Measurements from ENCODE around the gene NOX3. TPM values are rescaled to one million over a fixed set of nuclear protein-coding genes. Genes with fewer than 3 reads are reported as not detected.

NOX3 gene
- total and polyA plus RNA-seq, 2 experiments from 2014 or later, result not detected

DNA sequence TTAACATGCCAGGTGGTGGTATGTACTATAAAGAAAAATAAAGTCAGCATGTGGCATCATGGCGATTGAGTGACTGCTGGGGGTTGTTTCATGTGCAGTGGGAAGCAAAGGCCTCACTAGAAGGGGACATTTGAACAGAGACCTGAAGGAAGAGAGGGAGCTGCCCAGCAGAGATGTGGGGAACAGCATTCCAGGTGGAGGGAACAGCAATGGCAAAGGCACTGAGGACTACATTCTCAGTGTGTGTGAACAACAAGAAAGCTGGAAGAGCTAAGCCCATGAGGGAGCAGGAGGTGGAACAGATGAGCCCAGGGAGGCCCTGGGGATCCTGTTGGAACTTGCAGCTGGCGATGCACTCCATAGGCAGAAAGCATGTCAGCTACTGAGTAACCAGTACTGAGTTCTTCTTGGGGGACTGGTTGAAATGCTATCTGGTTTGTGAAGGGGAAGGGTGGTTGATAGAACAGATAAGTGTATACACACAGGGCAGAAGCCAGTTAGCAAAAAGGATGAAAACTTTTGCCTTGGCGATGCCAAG lies 29.2 kb downstream of the NOX3 start:
- Histone ChIP-seq H4K20me1 (ENCODE audit: insufficient read depth) (no peaks in the 10 kb centered on the region), H3K36me3 (ENCODE audit: low read depth) (no peaks in the 10 kb centered on the region), H3K9me2 (ENCODE audit: insufficient read depth) (no peaks in the 10 kb centered on the region), H3K9ac (no peak overlapping the region), H2AFZ (no peak overlapping the region), H3K79me2 (ENCODE audit: insufficient read depth) (no peaks in the 10 kb centered on the region), H3K4me1 (ENCODE audit: insufficient read depth) (no peaks in the 10 kb centered on the region), H3F3A (ENCODE audit: insufficient read depth) (no peaks in the 10 kb centered on the region), H3K9me3 (ENCODE audit: low read depth) (no peaks in the 10 kb centered on the region), H3K27ac (no peak overlapping the region), H3K27me3 (replicated peaks; ENCODE audit: insufficient read depth) (no peaks in the 10 kb centered on the region), H3K4me2 (ENCODE audit: unreplicated experiment) (no peak overlapping the region), H3K4me3 (no peak overlapping the region)
- WGBS, 2 experiments (ENCODE audit: low coverage in 1 of 2, low lambda C conversion rate in 2 of 2, missing lambda C conversion rate in 2 of 2), result 98 to 99% methylated on average over 3 of the region's 3 CpGs
- in situ Hi-C loops (cut with MboI), result no loop called here
- DNase-seq, result no peak
- no peak for TF ChIP-seq EZH2phosphoT487 (IDR thresholded peaks at IDR 0.05; ENCODE audit: insufficient read depth, low read depth)
- TF ChIP-seq EZH2 (IDR thresholded peaks at IDR 0.05; ENCODE audit: insufficient read depth, poor library complexity, severe bottlenecking), result no peak

DNA sequence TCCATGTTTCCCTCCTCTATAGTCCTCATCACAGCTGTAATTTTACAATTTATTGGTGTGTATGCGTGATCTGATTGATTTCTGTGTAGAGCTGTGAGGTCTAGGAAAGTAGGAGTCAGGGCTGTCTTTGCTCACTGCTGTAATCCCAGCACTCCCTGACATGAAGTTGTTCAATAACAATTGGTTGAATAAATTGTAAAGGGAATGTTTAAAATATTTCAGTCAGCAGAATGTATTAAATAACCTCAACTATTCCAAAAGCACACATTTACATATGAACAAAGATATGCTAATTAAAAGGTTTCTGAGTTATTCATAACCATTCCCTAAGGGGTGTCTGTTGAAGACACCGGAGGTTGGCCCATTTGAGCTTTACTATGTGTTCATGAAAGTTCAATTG lies 31.5 kb downstream of the NOX3 start:
- Histone ChIP-seq H3K27ac (no peak overlapping the region), H3K9me2 (ENCODE audit: insufficient read depth) (no peaks in the 10 kb centered on the region), H3K27me3 (replicated peaks; ENCODE audit: insufficient read depth) (no peaks in the 10 kb centered on the region), H3K36me3 (ENCODE audit: low read depth) (no peaks in the 10 kb centered on the region), H3K9ac (no peak overlapping the region), H3K4me2 (ENCODE audit: unreplicated experiment) (no peak overlapping the region), H3K79me2 (ENCODE audit: insufficient read depth) (no peaks in the 10 kb centered on the region), H2AFZ (no peak overlapping the region), H4K20me1 (ENCODE audit: insufficient read depth) (no peaks in the 10 kb centered on the region), H3K4me1 (ENCODE audit: insufficient read depth) (peaks cover 12% of the 10 kb centered on the region), H3K9me3 (ENCODE audit: low read depth) (no peaks in the 10 kb centered on the region), H3F3A (ENCODE audit: insufficient read depth) (peaks cover 12% of the 10 kb centered on the region), H3K4me3 (no peak overlapping the region)
- no peak for DNase-seq
- WGBS, 2 experiments (ENCODE audit: low coverage in 1 of 2, low lambda C conversion rate in 2 of 2, missing lambda C conversion rate in 2 of 2), result 94 to 96% methylated on average over 2 of the region's 2 CpGs
- in situ Hi-C loops (cut with MboI), result no loop called here
- TF ChIP-seq EZH2phosphoT487 (IDR thresholded peaks at IDR 0.05; ENCODE audit: insufficient read depth, low read depth) (no peak), EZH2 (IDR thresholded peaks at IDR 0.05; ENCODE audit: insufficient read depth, poor library complexity, severe bottlenecking) (no peak)

DNA sequence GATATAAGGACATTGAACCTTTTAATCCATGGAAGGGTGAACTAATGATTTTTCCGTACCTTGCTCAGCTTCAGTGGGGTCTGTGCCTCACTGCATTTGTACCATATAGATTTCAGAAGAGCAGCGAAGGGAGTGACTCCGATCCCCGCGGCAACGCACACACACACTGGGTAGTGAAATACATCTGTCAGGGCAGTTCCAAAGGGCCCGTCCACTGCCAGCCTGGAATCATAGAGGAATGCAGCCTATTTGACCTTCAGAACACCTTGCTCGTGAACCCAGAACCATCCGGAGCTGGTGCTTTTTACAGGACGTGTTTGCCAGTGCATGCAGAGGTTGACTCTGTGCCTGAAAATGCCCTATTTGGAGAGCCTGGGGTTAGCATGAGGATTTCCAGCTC lies 33.0 kb downstream of the NOX3 start:
- in situ Hi-C loops (cut with MboI), result no loop called here
- Histone ChIP-seq H3K9me2 (ENCODE audit: insufficient read depth) (no peaks in the 10 kb centered on the region), H3F3A (ENCODE audit: insufficient read depth) (peaks cover 28% of the 10 kb centered on the region), H2AFZ (no peak overlapping the region), H3K36me3 (ENCODE audit: low read depth) (no peaks in the 10 kb centered on the region), H3K4me1 (ENCODE audit: insufficient read depth) (peaks cover 27% of the 10 kb centered on the region), H3K27me3 (replicated peaks; ENCODE audit: insufficient read depth) (no peaks in the 10 kb centered on the region), H3K9ac (no peak overlapping the region), H3K4me2 (ENCODE audit: unreplicated experiment) (no peak overlapping the region), H3K4me3 (no peak overlapping the region), H3K79me2 (ENCODE audit: insufficient read depth) (no peaks in the 10 kb centered on the region), H4K20me1 (ENCODE audit: insufficient read depth) (no peaks in the 10 kb centered on the region), H3K27ac (no peak overlapping the region), H3K9me3 (ENCODE audit: low read depth) (no peaks in the 10 kb centered on the region)
- WGBS, 2 experiments (ENCODE audit: low coverage in 1 of 2, low lambda C conversion rate in 2 of 2, missing lambda C conversion rate in 2 of 2), result 95 to 96% methylated on average over 10 of the region's 10 CpGs
- TF ChIP-seq EZH2 (IDR thresholded peaks at IDR 0.05; ENCODE audit: insufficient read depth, poor library complexity, severe bottlenecking) (no peak), EZH2phosphoT487 (IDR thresholded peaks at IDR 0.05; ENCODE audit: insufficient read depth, low read depth) (no peak)
- DNase-seq, result no peak

DNA sequence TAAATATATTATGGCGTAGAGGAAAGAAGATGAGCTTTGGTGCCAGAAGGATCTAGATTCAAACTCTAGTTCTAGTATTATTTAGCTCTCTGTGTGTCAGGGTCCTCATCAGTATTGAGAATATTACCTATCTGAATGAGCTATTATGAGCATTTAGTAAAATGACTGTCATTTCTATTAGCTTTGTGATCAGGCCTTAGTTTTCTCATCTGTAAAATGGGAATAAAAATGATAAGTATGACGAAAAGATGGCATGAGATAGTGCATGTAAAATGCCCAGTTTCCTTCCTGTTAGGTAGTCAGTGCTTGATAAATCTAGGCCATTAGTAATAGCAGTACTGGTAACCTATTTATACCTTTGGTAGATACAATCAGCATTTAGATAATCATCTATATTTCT lies 35.1 kb downstream of the NOX3 start:
- Histone ChIP-seq H2AFZ (0 out of 2 replicates have a peak overlapping the region, but pooled peaks have one; percentile 3), H3K4me1 (ENCODE audit: insufficient read depth) (peaks cover 33% of the 10 kb centered on the region), H3K79me2 (ENCODE audit: insufficient read depth) (no peaks in the 10 kb centered on the region), H3K9ac (no peak overlapping the region), H3K27ac (no peak overlapping the region), H4K20me1 (ENCODE audit: insufficient read depth) (no peaks in the 10 kb centered on the region), H3K4me3 (no peak overlapping the region), H3F3A (ENCODE audit: insufficient read depth) (peaks cover 29% of the 10 kb centered on the region), H3K27me3 (replicated peaks; ENCODE audit: insufficient read depth) (no peaks in the 10 kb centered on the region), H3K9me2 (ENCODE audit: insufficient read depth) (no peaks in the 10 kb centered on the region), H3K4me2 (ENCODE audit: unreplicated experiment) (no peak overlapping the region), H3K9me3 (ENCODE audit: low read depth) (no peaks in the 10 kb centered on the region), H3K36me3 (ENCODE audit: low read depth) (no peaks in the 10 kb centered on the region)
- no peak for DNase-seq
- in situ Hi-C loops (cut with MboI), result no loop called here
- no peak for TF ChIP-seq EZH2phosphoT487 (IDR thresholded peaks at IDR 0.05; ENCODE audit: insufficient read depth, low read depth)
- no peak for TF ChIP-seq EZH2 (IDR thresholded peaks at IDR 0.05; ENCODE audit: insufficient read depth, poor library complexity, severe bottlenecking)
- WGBS, 2 experiments (ENCODE audit: low coverage in 1 of 2, low lambda C conversion rate in 2 of 2, missing lambda C conversion rate in 2 of 2), result 98 to 100% methylated on average over 2 of the region's 2 CpGs

DNA sequence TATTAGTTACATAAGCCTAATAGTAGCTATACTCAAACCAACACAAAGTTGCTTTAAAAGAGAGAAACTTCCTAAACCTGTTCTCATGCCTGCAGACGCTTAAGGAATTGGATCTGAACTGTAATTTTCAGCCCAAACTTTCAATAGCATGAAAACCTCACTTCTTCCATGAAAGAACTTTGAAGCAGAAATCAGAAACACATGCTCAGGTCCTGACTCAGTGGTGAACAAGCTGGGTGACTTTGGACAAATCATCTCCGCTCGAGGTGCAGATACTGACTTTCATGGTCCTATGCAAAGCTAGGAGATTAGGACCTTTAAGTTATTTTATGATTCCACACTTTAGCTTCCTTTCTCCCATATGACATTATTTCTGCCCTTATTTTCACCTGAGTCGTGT lies 36.5 kb downstream of the NOX3 start:
- peak; percentile 86 for DNase-seq
- H3K36me3 ChIP-seq (ENCODE audit: low read depth), result no peaks in the 10 kb centered on the region
- peak overlapping the region; percentile 49 for H2AFZ ChIP-seq
- no peaks in the 10 kb centered on the region for H4K20me1 ChIP-seq (ENCODE audit: insufficient read depth)
- in situ Hi-C loops (cut with MboI), result no loop called here
- 1 to 3% methylated on average over 4 of the region's 4 CpGs for WGBS, 2 experiments (ENCODE audit: low coverage in 1 of 2, low lambda C conversion rate in 2 of 2, missing lambda C conversion rate in 2 of 2)
- H3K27me3 ChIP-seq (replicated peaks; ENCODE audit: insufficient read depth), result no peaks in the 10 kb centered on the region
- no peaks in the 10 kb centered on the region for H3K9me2 ChIP-seq (ENCODE audit: insufficient read depth)
- H3K9ac ChIP-seq, result peak overlapping the region; percentile 32
- H3K4me1 ChIP-seq (ENCODE audit: insufficient read depth), result peaks cover 33% of the 10 kb centered on the region
- peaks cover 29% of the 10 kb centered on the region for H3F3A ChIP-seq (ENCODE audit: insufficient read depth)
- H3K4me3 ChIP-seq, result peak overlapping the region; percentile 55
- TF ChIP-seq EZH2phosphoT487 (IDR thresholded peaks at IDR 0.05; ENCODE audit: insufficient read depth, low read depth) (0 out of 2 replicates have a peak, but pooled peaks have one; percentile 24), EZH2 (IDR thresholded peaks at IDR 0.05; ENCODE audit: insufficient read depth, poor library complexity, severe bottlenecking) (no peak)
- peak overlapping the region; percentile 78 for H3K4me2 ChIP-seq (ENCODE audit: unreplicated experiment)
- H3K79me2 ChIP-seq (ENCODE audit: insufficient read depth), result no peaks in the 10 kb centered on the region
- H3K9me3 ChIP-seq (ENCODE audit: low read depth), result no peaks in the 10 kb centered on the region
- H3K27ac ChIP-seq, result peak overlapping the region; percentile 75

Data from GM23248 (cell line).